Gastrocnemius medialis (tissue), 4 donors: Measurements from ENCODE around the gene BRIP1.

Experiments
- POLR2A ChIP-seq, 2 donors: fragments of 450-650 bp; IDR thresholded peaks; one replicate each; pipeline ENCODE4 v1.6.1; 2017; ENCODE audit warnings: antibody characterized with exemption in 2 of 2, mild to moderate bottlenecking in 2 of 2, moderate library complexity in 2 of 2
- TF ChIP-seq, protein P1 (sequence below), 5 experiments: fragments of 450-650 bp in 3 of 5; fragments of 200-600 bp in 2 of 5; sonication (generic) in 2 of 5; IDR thresholded peaks in 4 of 5; conservative IDR thresholded peaks in 1 of 5; 1 replicate in 4 of 5; 2 replicates in 1 of 5; pipeline ENCODE4 v1.5.1; 2016 to 2019; ENCODE audit warnings: antibody characterized with exemption in 5 of 5, mild to moderate bottlenecking in 3 of 5, moderate library complexity in 3 of 5

DNA sequence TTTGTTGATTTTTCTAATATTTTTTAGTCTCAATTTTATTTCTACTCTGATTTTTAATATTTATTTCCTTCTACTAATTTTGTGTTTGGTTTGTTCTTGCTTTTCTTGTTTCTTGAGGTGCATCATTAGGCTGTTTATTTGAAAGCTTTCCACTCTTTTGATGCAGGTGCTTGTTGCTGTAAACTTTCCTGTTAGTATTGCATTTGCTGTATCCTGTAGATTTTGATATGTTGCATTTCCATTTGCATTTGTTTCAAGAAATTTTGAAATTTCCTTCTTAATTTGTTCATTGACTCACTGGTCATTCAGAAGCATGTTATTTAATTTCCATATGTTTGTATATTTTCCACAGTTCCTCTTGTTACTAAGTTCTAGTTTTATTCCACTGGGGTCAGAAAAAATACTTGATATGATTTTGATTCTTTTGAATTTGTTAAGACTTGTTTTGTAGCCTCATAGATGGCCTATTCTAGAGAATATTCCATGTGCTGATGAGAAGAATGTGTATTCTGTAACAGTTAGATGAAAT lies 229.3 kb downstream of the BRIP1 start:
- TF ChIP-seq, protein P1, sequence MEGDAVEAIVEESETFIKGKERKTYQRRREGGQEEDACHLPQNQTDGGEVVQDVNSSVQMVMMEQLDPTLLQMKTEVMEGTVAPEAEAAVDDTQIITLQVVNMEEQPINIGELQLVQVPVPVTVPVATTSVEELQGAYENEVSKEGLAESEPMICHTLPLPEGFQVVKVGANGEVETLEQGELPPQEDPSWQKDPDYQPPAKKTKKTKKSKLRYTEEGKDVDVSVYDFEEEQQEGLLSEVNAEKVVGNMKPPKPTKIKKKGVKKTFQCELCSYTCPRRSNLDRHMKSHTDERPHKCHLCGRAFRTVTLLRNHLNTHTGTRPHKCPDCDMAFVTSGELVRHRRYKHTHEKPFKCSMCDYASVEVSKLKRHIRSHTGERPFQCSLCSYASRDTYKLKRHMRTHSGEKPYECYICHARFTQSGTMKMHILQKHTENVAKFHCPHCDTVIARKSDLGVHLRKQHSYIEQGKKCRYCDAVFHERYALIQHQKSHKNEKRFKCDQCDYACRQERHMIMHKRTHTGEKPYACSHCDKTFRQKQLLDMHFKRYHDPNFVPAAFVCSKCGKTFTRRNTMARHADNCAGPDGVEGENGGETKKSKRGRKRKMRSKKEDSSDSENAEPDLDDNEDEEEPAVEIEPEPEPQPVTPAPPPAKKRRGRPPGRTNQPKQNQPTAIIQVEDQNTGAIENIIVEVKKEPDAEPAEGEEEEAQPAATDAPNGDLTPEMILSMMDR (IDR thresholded peaks at IDR 0.05 in 4 of 5, conservative IDR thresholded peaks at IDR 0.05 in 1 of 5): no peak
- TF ChIP-seq POLR2A (IDR thresholded peaks at IDR 0.05): no peak
